ENCODE measurements around the gene CCDC102A.

DNA sequence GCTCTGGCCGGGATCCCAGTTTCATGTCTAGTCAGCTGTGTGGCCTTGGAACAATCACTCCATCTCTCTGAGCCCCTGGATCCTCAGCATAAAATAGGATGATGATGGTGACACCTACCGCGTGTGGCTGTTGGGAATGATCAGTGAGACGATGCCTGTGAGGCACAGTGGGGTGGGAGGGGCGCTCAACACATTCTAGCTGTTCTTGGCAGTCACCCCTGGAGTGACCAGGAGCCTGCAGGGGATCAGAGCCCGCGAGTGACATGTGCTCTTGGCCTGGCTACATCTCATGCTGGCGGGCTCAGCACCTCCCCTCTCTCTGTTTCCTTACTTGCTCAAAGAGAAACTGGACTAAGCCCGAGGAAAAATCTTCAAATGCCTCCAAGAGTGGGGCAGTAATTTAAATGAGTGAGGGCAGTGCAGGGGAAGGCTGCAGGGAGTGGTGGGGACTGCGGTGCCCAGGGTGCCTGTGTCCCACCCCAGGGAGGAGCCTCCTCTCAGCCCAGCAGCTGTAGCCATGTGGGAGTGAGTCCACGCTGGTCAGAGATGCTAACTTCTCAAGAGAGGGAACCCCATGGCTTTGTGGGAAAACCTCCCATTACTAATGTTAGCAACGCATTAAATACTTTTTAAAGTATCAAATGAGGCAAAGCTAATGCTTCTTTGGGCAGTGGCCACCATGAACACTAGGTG is 27.0 kb downstream of the CCDC102A start:
- TF ChIP-seq POLR2A (IDR thresholded peaks at IDR 0.05) (no peak), CTCF (IDR thresholded peaks at IDR 0.05) (no peak)
